HepG2 (cell line): ENCODE data around the gene CDK6. TPM values are rescaled to one million over a fixed set of nuclear protein-coding genes. Genes with fewer than 3 reads are reported as not detected.

Experiments
- SMC3 ChIP-seq: IDR thresholded peaks from 2 replicates; pipeline ENCODE4 v1.6.1; 2011; ENCODE audit warnings: low read length, improper control_type of control experiment
- STAG1 ChIP-seq: sonication (generic); formaldehyde crosslinking; IDR thresholded peaks from 2 replicates; pipeline ENCODE4 v1.4.0; 2020; ENCODE audit warnings: missing genetic modification reagents
- ZFP90 ChIP-seq: sonication (generic); formaldehyde crosslinking; IDR thresholded peaks from 2 replicates; pipeline ENCODE4 v1.8.0; 2022; ENCODE audit warnings: missing genetic modification reagents, mild to moderate bottlenecking, inconsistent platforms, borderline replicate concordance
- ZNF782 ChIP-seq: sonication (generic); formaldehyde crosslinking; IDR thresholded peaks from 2 replicates; pipeline ENCODE4 v1.4.0; 2020; ENCODE audit warnings: missing genetic modification reagents, mild to moderate bottlenecking, borderline replicate concordance
- polyA plus RNA-seq, 8 experiments: library from polyadenylated mRNA; depleted of rRNA in 3 of 8; stranded (reverse) in 7 of 8; unstranded in 1 of 8; fragments of >200 nt; fragmentation: Illumina TruSeq in 4 of 8; extraction: Trizol in 4 of 8; gene quantifications; 2 replicates each; pipeline versions ENCODE4 v1.2.1 to v1.2.3, GENCODE V29; 2011 to 2016; ENCODE audit warnings: low read depth in 4 of 8, missing spikeins in 1 of 8, mixed read lengths in 1 of 8; ENCODE audit not compliant: insufficient read depth in 1 of 8
- total RNA-seq, 5 experiments: library from RNA; depleted of rRNA; stranded (reverse); fragments of >200 nt; fragmentation: Illumina TruSeq; extraction: Trizol; gene quantifications; 2 replicates each; pipeline ENCODE4 v1.2.3, GENCODE V29; 2016; ENCODE audit warnings: low read depth in 1 of 5
- TF ChIP-seq, protein P1 (sequence below): sonication (generic); formaldehyde crosslinking; IDR thresholded peaks from 2 replicates; pipeline ENCODE4 v1.4.0; 2020; ENCODE audit warnings: missing genetic modification reagents, borderline replicate concordance
- TF ChIP-seq, protein P2 (sequence below): sonication (generic); formaldehyde crosslinking; IDR thresholded peaks from 2 replicates; pipeline ENCODE4 v1.5.0; 2020; ENCODE audit warnings: mild to moderate bottlenecking, missing genetic modification reagents, moderate library complexity
- TF ChIP-seq, protein P3 (sequence below): sonication (generic); formaldehyde crosslinking; IDR thresholded peaks from 2 replicates; pipeline ENCODE4 v1.5.0; 2020; ENCODE audit warnings: mild to moderate bottlenecking, missing genetic modification reagents, borderline replicate concordance

The CDK6 gene
- total and polyA plus RNA-seq, 2 of the 13 experiments (the other 11 are each of a cell fraction or from before 2014, with no cell fraction given) = 34.6 to 90.8 TPM

DNA sequence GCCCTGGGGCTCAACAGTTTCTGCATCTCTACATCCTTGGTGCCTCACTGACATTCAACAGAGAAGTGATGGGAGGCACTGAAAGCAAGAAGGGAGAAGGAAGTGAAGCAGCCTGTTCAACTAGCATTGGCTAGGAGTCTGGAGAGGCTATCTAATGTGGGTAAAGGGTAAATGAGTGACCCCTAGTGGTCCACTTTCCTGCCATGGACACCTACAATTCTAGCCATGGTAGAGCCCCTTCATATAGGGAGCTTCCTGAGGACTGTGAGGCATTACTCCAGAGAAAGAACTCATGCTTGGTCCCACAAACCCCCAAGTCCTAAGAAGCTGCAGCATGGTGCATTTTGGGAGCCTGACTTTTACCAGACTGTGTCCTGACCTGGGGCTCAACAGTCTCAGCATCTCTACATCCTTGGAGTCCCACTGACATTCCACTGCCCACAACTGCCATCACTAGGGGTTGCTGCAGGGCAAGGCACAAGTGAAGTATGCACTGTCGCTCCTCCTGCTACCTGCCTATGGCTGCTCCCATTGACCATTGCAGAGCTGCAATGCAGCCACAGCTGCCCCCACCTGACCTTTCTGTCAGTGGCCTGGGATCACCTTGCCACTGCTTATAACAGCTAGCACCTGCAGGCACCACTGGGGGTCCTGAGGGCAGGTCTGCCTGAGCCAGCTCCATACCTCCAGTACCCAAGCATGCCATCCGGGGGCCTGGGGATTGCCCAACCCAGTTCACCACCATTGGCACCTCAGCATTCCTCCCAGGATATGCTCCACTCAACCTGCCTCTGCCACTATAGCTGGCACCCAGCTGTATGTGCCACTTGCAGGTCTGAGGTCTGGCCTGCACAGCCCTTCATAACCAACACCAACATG, 44.1 kb upstream of the CDK6 start (continued):
- TF ChIP-seq, protein P1, sequence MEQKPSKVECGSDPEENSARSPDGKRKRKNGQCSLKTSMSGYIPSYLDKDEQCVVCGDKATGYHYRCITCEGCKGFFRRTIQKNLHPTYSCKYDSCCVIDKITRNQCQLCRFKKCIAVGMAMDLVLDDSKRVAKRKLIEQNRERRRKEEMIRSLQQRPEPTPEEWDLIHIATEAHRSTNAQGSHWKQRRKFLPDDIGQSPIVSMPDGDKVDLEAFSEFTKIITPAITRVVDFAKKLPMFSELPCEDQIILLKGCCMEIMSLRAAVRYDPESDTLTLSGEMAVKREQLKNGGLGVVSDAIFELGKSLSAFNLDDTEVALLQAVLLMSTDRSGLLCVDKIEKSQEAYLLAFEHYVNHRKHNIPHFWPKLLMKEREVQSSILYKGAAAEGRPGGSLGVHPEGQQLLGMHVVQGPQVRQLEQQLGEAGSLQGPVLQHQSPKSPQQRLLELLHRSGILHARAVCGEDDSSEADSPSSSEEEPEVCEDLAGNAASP (CRISPR knock-in tag) = peak; percentile 18; the same call in 1 of the 2 replicates
- TF ChIP-seq, protein P2, sequence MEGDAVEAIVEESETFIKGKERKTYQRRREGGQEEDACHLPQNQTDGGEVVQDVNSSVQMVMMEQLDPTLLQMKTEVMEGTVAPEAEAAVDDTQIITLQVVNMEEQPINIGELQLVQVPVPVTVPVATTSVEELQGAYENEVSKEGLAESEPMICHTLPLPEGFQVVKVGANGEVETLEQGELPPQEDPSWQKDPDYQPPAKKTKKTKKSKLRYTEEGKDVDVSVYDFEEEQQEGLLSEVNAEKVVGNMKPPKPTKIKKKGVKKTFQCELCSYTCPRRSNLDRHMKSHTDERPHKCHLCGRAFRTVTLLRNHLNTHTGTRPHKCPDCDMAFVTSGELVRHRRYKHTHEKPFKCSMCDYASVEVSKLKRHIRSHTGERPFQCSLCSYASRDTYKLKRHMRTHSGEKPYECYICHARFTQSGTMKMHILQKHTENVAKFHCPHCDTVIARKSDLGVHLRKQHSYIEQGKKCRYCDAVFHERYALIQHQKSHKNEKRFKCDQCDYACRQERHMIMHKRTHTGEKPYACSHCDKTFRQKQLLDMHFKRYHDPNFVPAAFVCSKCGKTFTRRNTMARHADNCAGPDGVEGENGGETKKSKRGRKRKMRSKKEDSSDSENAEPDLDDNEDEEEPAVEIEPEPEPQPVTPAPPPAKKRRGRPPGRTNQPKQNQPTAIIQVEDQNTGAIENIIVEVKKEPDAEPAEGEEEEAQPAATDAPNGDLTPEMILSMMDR (CRISPR knock-in tag) = peak; percentile 64
- TF ChIP-seq STAG1 (CRISPR knock-in tag) (peak; percentile 72), ZFP90 (0 out of 2 replicates have a peak, but pooled peaks have one; percentile 29), SMC3 (peak; percentile 62), ZNF782 (CRISPR knock-in tag) (no peak)
- TF ChIP-seq, protein P3, sequence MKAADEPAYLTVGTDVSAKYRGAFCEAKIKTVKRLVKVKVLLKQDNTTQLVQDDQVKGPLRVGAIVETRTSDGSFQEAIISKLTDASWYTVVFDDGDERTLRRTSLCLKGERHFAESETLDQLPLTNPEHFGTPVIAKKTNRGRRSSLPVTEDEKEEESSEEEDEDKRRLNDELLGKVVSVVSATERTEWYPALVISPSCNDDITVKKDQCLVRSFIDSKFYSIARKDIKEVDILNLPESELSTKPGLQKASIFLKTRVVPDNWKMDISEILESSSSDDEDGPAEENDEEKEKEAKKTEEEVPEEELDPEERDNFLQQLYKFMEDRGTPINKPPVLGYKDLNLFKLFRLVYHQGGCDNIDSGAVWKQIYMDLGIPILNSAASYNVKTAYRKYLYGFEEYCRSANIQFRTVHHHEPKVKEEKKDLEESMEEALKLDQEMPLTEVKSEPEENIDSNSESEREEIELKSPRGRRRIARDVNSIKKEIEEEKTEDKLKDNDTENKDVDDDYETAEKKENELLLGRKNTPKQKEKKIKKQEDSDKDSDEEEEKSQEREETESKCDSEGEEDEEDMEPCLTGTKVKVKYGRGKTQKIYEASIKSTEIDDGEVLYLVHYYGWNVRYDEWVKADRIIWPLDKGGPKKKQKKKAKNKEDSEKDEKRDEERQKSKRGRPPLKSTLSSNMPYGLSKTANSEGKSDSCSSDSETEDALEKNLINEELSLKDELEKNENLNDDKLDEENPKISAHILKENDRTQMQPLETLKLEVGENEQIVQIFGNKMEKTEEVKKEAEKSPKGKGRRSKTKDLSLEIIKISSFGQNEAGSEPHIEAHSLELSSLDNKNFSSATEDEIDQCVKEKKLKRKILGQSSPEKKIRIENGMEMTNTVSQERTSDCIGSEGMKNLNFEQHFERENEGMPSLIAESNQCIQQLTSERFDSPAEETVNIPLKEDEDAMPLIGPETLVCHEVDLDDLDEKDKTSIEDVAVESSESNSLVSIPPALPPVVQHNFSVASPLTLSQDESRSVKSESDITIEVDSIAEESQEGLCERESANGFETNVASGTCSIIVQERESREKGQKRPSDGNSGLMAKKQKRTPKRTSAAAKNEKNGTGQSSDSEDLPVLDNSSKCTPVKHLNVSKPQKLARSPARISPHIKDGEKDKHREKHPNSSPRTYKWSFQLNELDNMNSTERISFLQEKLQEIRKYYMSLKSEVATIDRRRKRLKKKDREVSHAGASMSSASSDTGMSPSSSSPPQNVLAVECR (CRISPR knock-in tag) = 0 out of 2 replicates have a peak, but pooled peaks have one; percentile 20
